CD8-positive, alpha-beta memory T cell (primary cell): ENCODE data around the gene DNAH5. TPM values are rescaled to one million over a fixed set of nuclear protein-coding genes. Genes with fewer than 3 reads are reported as not detected.

Experiments used
- CTCF ChIA-PET: fragments of 350-600 bp; sonication (Branson Sonifier 250); formaldehyde crosslinking; loops from one replicate; lab custom pipeline; 2021; ENCODE audit warnings: antibody characterized with exemption; lab: Charles Lee
- POLR2A ChIA-PET: fragments of 350-600 bp; sonication (Branson Sonifier 250); formaldehyde crosslinking; loops from one replicate; lab custom pipeline; 2021; ENCODE audit warnings: antibody characterized with exemption; lab: Charles Lee
- DNase-seq, 5 donors: peaks; one replicate each; pipeline versions ENCODE4 v3.0.0 to v3.0.0-alpha.2; 2020 to 2022; ENCODE audit warnings: mixed read lengths in 1 of 5
- H3K27ac ChIP-seq: one replicate; pipeline ENCODE4 v1.7.0; 2013; ENCODE audit warnings: low read depth, mild to moderate bottlenecking, low read length, moderate library complexity
- H3K27me3 ChIP-seq: 2 replicates; pipeline ENCODE4 v1.7.0; 2013; ENCODE audit warnings: low read length, mild to moderate bottlenecking; ENCODE audit not compliant: insufficient read depth, poor library complexity, severe bottlenecking
- H3K36me3 ChIP-seq: 2 replicates; pipeline ENCODE4 v1.7.0; 2013; ENCODE audit warnings: mild to moderate bottlenecking, low read length, moderate library complexity; ENCODE audit not compliant: insufficient read depth
- H3K4me1 ChIP-seq: 2 replicates; pipeline ENCODE4 v1.7.0; 2013; ENCODE audit warnings: mild to moderate bottlenecking, low read length, moderate library complexity; ENCODE audit not compliant: insufficient read depth
- H3K4me3 ChIP-seq: 2 replicates; pipeline ENCODE4 v1.7.0; 2013; ENCODE audit warnings: mild to moderate bottlenecking, low read length
- H3K9me3 ChIP-seq: 2 replicates; pipeline ENCODE4 v1.7.0; 2013; ENCODE audit warnings: mild to moderate bottlenecking, low read length
- H3K27ac Mint-ChIP-seq, 8 donors: one replicate each; pipeline ENCODE4 v1.8.0; 2020 to 2021; ENCODE audit warnings: mixed read lengths in 8 of 8, mild to moderate bottlenecking in 6 of 8, inconsistent platforms in 3 of 8, moderate library complexity in 3 of 8
- H3K27me3 Mint-ChIP-seq, 2 donors: one replicate each; pipeline ENCODE4 v1.8.0; 2020 to 2021; ENCODE audit warnings: mixed read lengths in 2 of 2, mild to moderate bottlenecking in 1 of 2, moderate library complexity in 1 of 2
- H3K36me3 Mint-ChIP-seq, 3 donors: one replicate each; pipeline ENCODE4 v1.8.0; 2020 to 2021; ENCODE audit warnings: mixed read lengths in 3 of 3, inconsistent platforms in 1 of 3, mild to moderate bottlenecking in 1 of 3
- H3K4me1 Mint-ChIP-seq, 3 donors: one replicate each; pipeline ENCODE4 v1.8.0; 2020 to 2021; ENCODE audit warnings: mixed read lengths in 3 of 3, inconsistent platforms in 1 of 3, mild to moderate bottlenecking in 1 of 3
- H3K4me3 Mint-ChIP-seq, 7 donors: one replicate each; pipeline ENCODE4 v1.8.0; 2020 to 2021; ENCODE audit warnings: mixed read lengths in 7 of 7, mild to moderate bottlenecking in 6 of 7, moderate library complexity in 4 of 7, inconsistent platforms in 2 of 7
- H3K9me3 Mint-ChIP-seq, 5 donors: one replicate each; pipeline ENCODE4 v1.8.0; 2020 to 2022; ENCODE audit warnings: mixed read lengths in 5 of 5, mild to moderate bottlenecking in 3 of 5, moderate library complexity in 2 of 5, inconsistent platforms in 1 of 5
- polyA plus RNA-seq: library from polyadenylated mRNA; unstranded; fragments of 300-500 nt; fragmentation: Illumina TruSeq; gene quantifications from one replicate; pipeline ENCODE4 v1.2.3, GENCODE V29; 2021
- total RNA-seq, 2 experiments: library from RNA; stranded (reverse); gene quantifications; one replicate each; pipeline ENCODE4 v1.2.3, GENCODE V29; 2021

The DNAH5 gene
- total and polyA plus RNA-seq, 3 experiments from 2014 or later = not detected

DNA sequence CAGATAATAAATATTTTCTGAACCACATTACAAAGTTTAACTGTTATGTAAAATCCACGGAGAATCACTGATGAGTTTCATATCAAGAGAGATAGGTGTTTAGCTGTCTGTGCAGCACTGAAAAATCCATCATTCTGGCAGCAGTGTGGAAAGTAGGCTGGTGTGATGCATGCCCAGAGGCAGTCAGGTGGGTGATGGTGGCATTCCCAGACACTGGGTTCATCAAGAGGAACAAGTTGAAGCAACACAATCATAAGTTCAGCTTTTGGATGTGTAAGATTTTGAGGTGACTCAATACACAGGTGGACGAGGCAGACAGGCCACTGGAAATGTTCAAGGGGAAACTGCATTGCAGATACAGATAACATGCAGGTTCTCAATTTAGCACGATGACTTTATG lies 11.9 kb downstream of the DNAH5 start:
- Mint-ChIP-seq H3K27me3 (peaks cover 0 to 1% of the 10 kb centered on the region in 2 donors), H3K4me1 (no peaks in the 10 kb centered on the region), H3K36me3 (no peaks in the 10 kb centered on the region), H3K4me3 (no peak overlapping the region), H3K9me3 (peaks cover 0 to 19% (median 9%) of the 10 kb centered on the region in 5 donors), H3K27ac (no peak overlapping the region)
- Histone ChIP-seq H3K4me3 (no peak overlapping the region), H3K4me1 (no peaks in the 10 kb centered on the region), H3K36me3 (no peaks in the 10 kb centered on the region), H3K9me3 (no peaks in the 10 kb centered on the region), H3K27ac (no peak overlapping the region), H3K27me3 (no peaks in the 10 kb centered on the region)
- ChIA-PET CTCF (no interaction called here), POLR2A (no interaction called here)
- no peak for DNase-seq

DNA sequence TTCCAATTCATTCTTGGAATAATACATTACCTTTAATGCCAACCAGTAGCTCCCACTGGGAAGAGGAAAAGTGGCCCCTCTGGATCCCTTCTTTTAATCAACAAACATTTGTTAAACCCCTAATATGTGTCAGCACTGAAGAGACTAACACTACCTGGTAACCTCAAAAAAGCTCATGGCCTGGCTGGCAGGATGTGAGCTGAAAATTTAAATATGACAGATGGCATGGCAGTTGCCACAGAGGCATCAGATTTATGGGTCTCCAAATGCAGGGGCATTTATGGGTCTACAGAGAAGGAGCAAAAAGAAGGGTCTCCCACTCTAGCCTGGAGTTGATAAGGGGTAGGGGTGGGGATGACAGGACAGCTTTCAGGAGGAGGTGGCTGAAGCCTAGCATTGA lies 12.5 kb downstream of the DNAH5 start:
- no peaks in the 10 kb centered on the region for H3K4me1 ChIP-seq
- ChIA-PET POLR2A (no interaction called here), CTCF (no interaction called here)
- no peak overlapping the region for H3K4me3 ChIP-seq
- peaks cover 0 to 1% of the 10 kb centered on the region in 2 donors for H3K27me3 Mint-ChIP-seq
- H3K27me3 ChIP-seq = no peaks in the 10 kb centered on the region
- H3K4me1 Mint-ChIP-seq = no peaks in the 10 kb centered on the region
- no peaks in the 10 kb centered on the region for H3K9me3 ChIP-seq
- no peaks in the 10 kb centered on the region for H3K36me3 ChIP-seq
- DNase-seq = no peak
- no peak overlapping the region for H3K27ac Mint-ChIP-seq
- no peaks in the 10 kb centered on the region for H3K36me3 Mint-ChIP-seq
- H3K9me3 Mint-ChIP-seq = peaks cover 0 to 19% (median 9%) of the 10 kb centered on the region in 5 donors
- no peak overlapping the region for H3K4me3 Mint-ChIP-seq
- no peak overlapping the region for H3K27ac ChIP-seq

DNA sequence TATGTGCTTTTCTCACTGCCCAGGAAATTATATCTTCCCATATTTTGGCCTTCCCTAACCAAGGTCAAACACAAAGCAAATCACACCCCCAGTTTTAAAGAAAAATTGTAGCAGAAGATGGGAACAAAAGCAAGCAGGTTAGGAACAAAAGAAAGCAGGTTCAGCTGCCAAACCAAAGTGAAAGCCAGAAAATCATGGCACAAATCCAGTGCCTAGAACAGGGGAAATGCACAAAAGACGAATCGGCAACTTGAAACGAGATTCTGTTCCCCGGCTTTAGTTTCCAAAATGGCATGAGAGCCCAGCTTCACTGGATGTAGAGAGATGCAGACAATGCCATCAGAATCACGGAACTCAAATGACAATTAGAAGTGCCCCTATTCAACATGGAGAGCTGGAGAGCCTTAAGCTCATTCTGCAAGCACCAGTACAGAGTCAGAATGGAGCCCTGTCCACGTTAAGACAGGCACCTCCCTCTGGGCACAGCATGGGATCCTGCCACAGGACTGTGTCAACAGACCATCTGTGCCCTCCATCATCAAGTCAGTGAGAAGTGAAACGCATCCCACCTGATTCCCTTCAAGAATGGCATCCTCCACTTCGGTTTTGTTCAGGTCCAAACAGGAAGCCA lies 13.8 kb downstream of the DNAH5 start:
- Mint-ChIP-seq H3K36me3 (no peaks in the 10 kb centered on the region), H3K4me3 (no peak overlapping the region), H3K9me3 (peaks cover 0 to 19% (median 9%) of the 10 kb centered on the region in 5 donors), H3K4me1 (no peaks in the 10 kb centered on the region), H3K27ac (no peak overlapping the region), H3K27me3 (peaks cover 0 to 1% of the 10 kb centered on the region in 2 donors)
- Histone ChIP-seq H3K36me3 (no peaks in the 10 kb centered on the region), H3K27ac (no peak overlapping the region), H3K4me1 (no peaks in the 10 kb centered on the region), H3K4me3 (no peak overlapping the region), H3K9me3 (no peaks in the 10 kb centered on the region), H3K27me3 (no peaks in the 10 kb centered on the region)
- POLR2A ChIA-PET = no interaction called here
- no peak for DNase-seq
- CTCF ChIA-PET = no interaction called here

DNA sequence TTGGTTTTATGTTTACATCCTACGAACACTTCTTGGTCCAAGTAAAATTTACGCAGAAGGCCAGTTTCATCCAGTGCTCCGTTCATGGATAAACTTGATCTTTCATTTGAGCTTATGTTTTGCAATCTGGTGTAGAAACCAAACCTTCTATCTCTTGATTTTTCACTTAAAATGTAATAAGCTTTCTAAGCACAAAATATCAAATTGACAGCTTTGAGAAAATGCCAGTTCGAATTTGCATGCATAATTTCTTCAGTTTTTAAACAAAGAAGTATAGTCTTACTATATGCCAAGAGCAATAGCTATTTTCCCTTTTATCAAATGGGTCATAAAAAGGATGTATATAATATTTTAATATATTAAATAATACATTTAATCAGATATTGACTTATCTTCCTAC lies 17.8 kb downstream of the DNAH5 start:
- Histone ChIP-seq H3K9me3 (no peaks in the 10 kb centered on the region), H3K36me3 (no peaks in the 10 kb centered on the region), H3K27me3 (no peaks in the 10 kb centered on the region), H3K4me3 (no peak overlapping the region), H3K27ac (no peak overlapping the region), H3K4me1 (no peaks in the 10 kb centered on the region)
- ChIA-PET CTCF (no interaction called here), POLR2A (no interaction called here)
- Mint-ChIP-seq H3K27me3 (peaks cover 0 to 1% of the 10 kb centered on the region in 2 donors), H3K36me3 (no peaks in the 10 kb centered on the region), H3K4me1 (no peaks in the 10 kb centered on the region), H3K27ac (no peak overlapping the region), H3K4me3 (no peak overlapping the region), H3K9me3 (peaks cover 0 to 9% (median 2%) of the 10 kb centered on the region in 5 donors)
- DNase-seq = no peak

DNA sequence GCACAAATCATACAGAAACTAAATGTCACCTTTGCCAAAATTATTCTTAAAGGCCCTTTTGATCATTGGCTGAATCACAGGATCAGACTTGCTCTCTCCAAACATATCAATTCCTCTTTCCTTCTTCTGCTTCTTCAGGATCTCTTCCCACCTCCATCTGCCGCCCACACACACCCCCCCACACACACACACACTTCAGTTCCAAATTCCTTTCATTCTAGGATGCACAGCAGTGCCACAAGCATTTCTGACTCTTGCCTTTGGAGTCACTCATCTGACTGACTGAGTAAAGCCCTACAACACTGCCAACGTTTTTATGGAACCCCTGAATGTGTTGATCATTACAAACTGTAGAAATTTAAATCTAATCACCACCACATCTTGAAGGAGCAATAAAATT lies 22.9 kb downstream of the DNAH5 start:
- Mint-ChIP-seq H3K36me3 (no peaks in the 10 kb centered on the region), H3K4me1 (no peaks in the 10 kb centered on the region)
- POLR2A ChIA-PET = no interaction called here

DNA sequence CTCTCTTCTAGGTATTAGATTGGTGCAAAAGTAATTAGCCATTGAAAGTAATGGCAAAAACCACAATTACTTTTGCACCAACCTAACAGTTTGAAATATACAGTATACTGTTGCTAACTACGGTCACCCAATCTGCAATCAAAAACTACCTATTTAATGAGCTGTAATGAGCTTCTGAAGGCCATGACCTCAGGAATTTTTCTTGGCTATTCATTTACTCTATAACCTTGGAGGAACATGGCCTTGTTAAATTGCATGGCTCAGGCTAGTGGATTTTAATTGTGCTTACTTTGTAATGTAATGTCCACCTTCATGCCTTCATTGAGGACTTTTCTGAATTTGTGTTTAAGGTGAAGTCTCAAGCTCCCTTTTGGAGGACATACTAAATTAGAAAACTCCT lies 24.7 kb downstream of the DNAH5 start:
- Histone ChIP-seq H3K27ac (no peak overlapping the region), H3K36me3 (no peaks in the 10 kb centered on the region), H3K4me3 (no peak overlapping the region), H3K9me3 (no peaks in the 10 kb centered on the region), H3K4me1 (no peaks in the 10 kb centered on the region), H3K27me3 (no peaks in the 10 kb centered on the region)
- no peak for DNase-seq
- H3K4me3 Mint-ChIP-seq = no peak overlapping the region
- no peaks in the 10 kb centered on the region for H3K27me3 Mint-ChIP-seq
- H3K9me3 Mint-ChIP-seq = peaks cover 0 to 9% (median 3%) of the 10 kb centered on the region in 5 donors
- ChIA-PET CTCF (no interaction called here), POLR2A (no interaction called here)
- no peaks in the 10 kb centered on the region for H3K4me1 Mint-ChIP-seq
- H3K27ac Mint-ChIP-seq = no peak overlapping the region
- H3K36me3 Mint-ChIP-seq = no peaks in the 10 kb centered on the region

More for the DNA sequence above, 22.9 kb downstream of the DNAH5 start:
- no peaks in the 10 kb centered on the region for H3K27me3 ChIP-seq
- Mint-ChIP-seq H3K27me3 (no peaks in the 10 kb centered on the region), H3K4me3 (no peak overlapping the region), H3K9me3 (peaks cover 0 to 13% (median 3%) of the 10 kb centered on the region in 5 donors), H3K27ac (no peak overlapping the region)
- no peak overlapping the region for H3K27ac ChIP-seq
- CTCF ChIA-PET = no interaction called here
- H3K4me1 ChIP-seq = no peaks in the 10 kb centered on the region
- no peaks in the 10 kb centered on the region for H3K9me3 ChIP-seq
- no peak for DNase-seq
- H3K4me3 ChIP-seq = no peak overlapping the region
- H3K36me3 ChIP-seq = no peaks in the 10 kb centered on the region

DNA sequence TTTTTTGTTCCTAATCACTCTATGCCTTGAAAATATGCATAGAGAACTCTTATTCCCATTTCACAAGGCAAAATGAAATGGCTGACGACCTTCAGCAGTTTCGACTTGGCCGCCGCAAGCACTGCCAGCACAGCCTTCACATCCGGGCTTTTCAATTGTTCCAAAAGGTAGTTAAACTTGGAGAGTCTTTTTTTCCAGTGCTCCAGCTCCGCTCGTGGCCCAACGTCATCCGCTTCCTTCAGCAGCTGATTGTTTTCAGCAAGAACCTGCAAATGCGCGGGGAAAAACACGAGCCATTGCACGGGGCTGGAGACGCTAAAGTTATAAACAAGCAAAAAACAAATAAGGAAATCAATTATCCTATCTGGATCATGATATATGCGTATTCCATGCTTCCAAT lies 25.4 kb downstream of the DNAH5 start:
- Mint-ChIP-seq H3K27me3 (no peaks in the 10 kb centered on the region), H3K27ac (no peak overlapping the region), H3K4me1 (no peaks in the 10 kb centered on the region), H3K4me3 (no peak overlapping the region), H3K36me3 (no peaks in the 10 kb centered on the region), H3K9me3 (peaks cover 0 to 9% (median 3%) of the 10 kb centered on the region in 5 donors)
- Histone ChIP-seq H3K27ac (no peak overlapping the region), H3K36me3 (no peaks in the 10 kb centered on the region), H3K4me1 (no peaks in the 10 kb centered on the region), H3K4me3 (no peak overlapping the region), H3K27me3 (no peaks in the 10 kb centered on the region), H3K9me3 (no peaks in the 10 kb centered on the region)
- ChIA-PET POLR2A (no interaction called here), CTCF (no interaction called here)
- DNase-seq = no peak

DNA sequence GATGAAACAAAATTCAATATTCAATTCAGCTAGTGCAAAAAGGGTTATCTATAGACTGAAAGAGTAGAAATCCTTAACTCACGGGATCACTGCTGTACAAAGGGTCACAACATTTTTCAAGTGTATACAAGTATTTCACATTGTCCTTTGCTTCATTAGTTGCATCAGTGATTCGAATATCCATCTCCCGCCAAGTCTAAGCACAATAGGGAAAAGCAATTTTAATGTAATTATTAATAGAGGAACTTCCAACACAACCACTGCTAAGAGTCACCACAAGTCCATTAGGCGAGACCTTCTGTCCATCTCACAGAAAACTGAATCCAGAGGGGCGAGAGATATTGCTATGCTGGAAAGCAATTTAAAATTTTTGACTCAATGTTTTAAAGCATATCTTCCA lies 27.4 kb downstream of the DNAH5 start:
- CTCF ChIA-PET = no interaction called here
- H3K9me3 Mint-ChIP-seq = peaks cover 0 to 9% (median 7%) of the 10 kb centered on the region in 5 donors

More for the DNA sequence above, 27.4 kb downstream of the DNAH5 start:
- no peaks in the 10 kb centered on the region for H3K27me3 Mint-ChIP-seq
- H3K4me3 Mint-ChIP-seq = no peak overlapping the region
- no peaks in the 10 kb centered on the region for H3K4me1 Mint-ChIP-seq
- no peaks in the 10 kb centered on the region for H3K36me3 Mint-ChIP-seq
- H3K27ac Mint-ChIP-seq = no peak overlapping the region
- Histone ChIP-seq H3K4me3 (no peak overlapping the region), H3K4me1 (no peaks in the 10 kb centered on the region), H3K27ac (no peak overlapping the region), H3K27me3 (no peaks in the 10 kb centered on the region), H3K36me3 (no peaks in the 10 kb centered on the region), H3K9me3 (no peaks in the 10 kb centered on the region)
- DNase-seq = no peak
- POLR2A ChIA-PET = no interaction called here
